HepG2 (cell line): Measurements from ENCODE around the gene ZMYND8. TPM values are rescaled to one million over a fixed set of nuclear protein-coding genes. Genes with fewer than 3 reads are reported as not detected.

Experiments
- ETS1 ChIP-seq: sonication (generic); formaldehyde crosslinking; IDR thresholded peaks from 2 replicates; pipeline ENCODE4 v1.4.0; 2020; ENCODE audit warnings: missing genetic modification reagents
- GPBP1L1 ChIP-seq: sonication (generic); formaldehyde crosslinking; IDR thresholded peaks from 2 replicates; pipeline ENCODE4 v1.5.0; 2020; ENCODE audit warnings: mild to moderate bottlenecking, missing genetic modification reagents
- IKZF4 ChIP-seq: sonication (generic); formaldehyde crosslinking; IDR thresholded peaks from 2 replicates; pipeline ENCODE4 v1.5.1; 2020; ENCODE audit warnings: borderline replicate concordance, mild to moderate bottlenecking, low read depth, missing genetic modification reagents; ENCODE audit errors: not compliant biosample characterization
- KLF16 ChIP-seq, 2 experiments: sonication (generic) in 1 of 2; formaldehyde crosslinking in 1 of 2; IDR thresholded peaks; 2 replicates each; pipeline versions ENCODE4 v1.6.1 to v1.8.0; 2016 to 2023; ENCODE audit warnings: missing genetic modification reagents in 2 of 2, missing compliant biosample characterization in 1 of 2
- MIER2 ChIP-seq: IDR thresholded peaks from 2 replicates; pipeline ENCODE4 v1.6.1; 2016; ENCODE audit warnings: missing biosample characterization, missing genetic modification reagents
- NFATC3 ChIP-seq: sonication (generic); formaldehyde crosslinking; IDR thresholded peaks from 2 replicates; pipeline ENCODE4 v1.5.1; 2020; ENCODE audit warnings: mild to moderate bottlenecking, missing genetic modification reagents
- PAF1 ChIP-seq: IDR thresholded peaks from 2 replicates; pipeline ENCODE4 v1.6.1; 2016; ENCODE audit warnings: missing genetic modification reagents, missing compliant biosample characterization
- PRMT3 ChIP-seq: sonication (generic); formaldehyde crosslinking; IDR thresholded peaks from 2 replicates; pipeline ENCODE4 v1.8.1; 2022; ENCODE audit warnings: low read depth, mild to moderate bottlenecking, moderate library complexity, missing genetic modification reagents, borderline replicate concordance
- RBFOX2 ChIP-seq: fragments of 200-400 bp; formaldehyde crosslinking; IDR thresholded peaks from 2 replicates; pipeline ENCODE4 v1.6.1; 2017; ENCODE audit warnings: low read depth, mild to moderate bottlenecking, low read length
- RELA ChIP-seq: sonication (generic); formaldehyde crosslinking; IDR thresholded peaks from 2 replicates; pipeline ENCODE4 v1.4.0; 2020; ENCODE audit warnings: missing genetic modification reagents
- TBL1XR1 ChIP-seq: fragments of 150-350 bp; IDR thresholded peaks from 2 replicates; pipeline ENCODE4 v1.6.1; 2014; ENCODE audit warnings: borderline replicate concordance, low read length; ENCODE audit not compliant: partially characterized antibody
- TRIM24 ChIP-seq: sonication (generic); formaldehyde crosslinking; IDR thresholded peaks from 2 replicates; pipeline ENCODE4 v1.8.0; 2022; ENCODE audit warnings: mild to moderate bottlenecking, missing genetic modification reagents
- XBP1 ChIP-seq: sonication (generic); formaldehyde crosslinking; IDR thresholded peaks from 2 replicates; pipeline ENCODE4 v1.5.0; 2020; ENCODE audit warnings: missing genetic modification reagents
- ZNF30 ChIP-seq: sonication (generic); formaldehyde crosslinking; IDR thresholded peaks from 2 replicates; pipeline ENCODE4 v1.5.0; 2020; ENCODE audit warnings: mild to moderate bottlenecking, missing genetic modification reagents
- ZNF333 ChIP-seq: sonication (generic); formaldehyde crosslinking; IDR thresholded peaks from 2 replicates; pipeline ENCODE4 v1.4.0; 2020; ENCODE audit warnings: mild to moderate bottlenecking, missing genetic modification reagents, borderline replicate concordance
- ZNF34 ChIP-seq: sonication (generic); formaldehyde crosslinking; IDR thresholded peaks from 2 replicates; pipeline ENCODE4 v1.4.0; 2020; ENCODE audit warnings: mild to moderate bottlenecking, missing genetic modification reagents, borderline replicate concordance
- ZNF605 ChIP-seq: sonication (generic); formaldehyde crosslinking; IDR thresholded peaks from 2 replicates; pipeline ENCODE4 v1.8.0; 2022; ENCODE audit warnings: mild to moderate bottlenecking, missing genetic modification reagents
- ZNF629 ChIP-seq: sonication (generic); formaldehyde crosslinking; conservative IDR thresholded peaks from 2 replicates; pipeline ENCODE4 v1.5.0; 2020; ENCODE audit warnings: missing genetic modification reagents
- ZNF839 ChIP-seq: sonication (generic); formaldehyde crosslinking; IDR thresholded peaks from 2 replicates; pipeline ENCODE4 v1.4.0; 2020; ENCODE audit warnings: missing genetic modification reagents, mild to moderate bottlenecking, borderline replicate concordance
- ZNF879 ChIP-seq: sonication (generic); formaldehyde crosslinking; IDR thresholded peaks from 2 replicates; pipeline ENCODE4 v1.8.1; 2023; ENCODE audit warnings: missing genetic modification reagents
- polyA plus RNA-seq, 8 experiments: library from polyadenylated mRNA; depleted of rRNA in 3 of 8; stranded (reverse) in 7 of 8; unstranded in 1 of 8; fragments of >200 nt; fragmentation: Illumina TruSeq in 4 of 8; extraction: Trizol in 4 of 8; gene quantifications; 2 replicates each; pipeline versions ENCODE4 v1.2.1 to v1.2.3, GENCODE V29; 2011 to 2016; ENCODE audit warnings: low read depth in 4 of 8, missing spikeins in 1 of 8, mixed read lengths in 1 of 8; ENCODE audit not compliant: insufficient read depth in 1 of 8
- total RNA-seq, 5 experiments: library from RNA; depleted of rRNA; stranded (reverse); fragments of >200 nt; fragmentation: Illumina TruSeq; extraction: Trizol; gene quantifications; 2 replicates each; pipeline ENCODE4 v1.2.3, GENCODE V29; 2016; ENCODE audit warnings: low read depth in 1 of 5
- TF ChIP-seq, protein P1 (sequence below), 2 experiments: sonication (generic) in 1 of 2; formaldehyde crosslinking in 1 of 2; IDR thresholded peaks; 2 replicates each; pipeline versions ENCODE4 v1.4.0 to v1.6.1; 2016 to 2020; ENCODE audit warnings: borderline replicate concordance in 1 of 2, low read depth in 1 of 2, mild to moderate bottlenecking in 1 of 2, missing genetic modification reagents in 1 of 2

Gene ZMYND8
- total and polyA plus RNA-seq, 2 of the 13 experiments (the other 11 are each of a cell fraction or from before 2014, with no cell fraction given) = 53.9 to 84.7 TPM

- TF ChIP-seq, protein P1, sequence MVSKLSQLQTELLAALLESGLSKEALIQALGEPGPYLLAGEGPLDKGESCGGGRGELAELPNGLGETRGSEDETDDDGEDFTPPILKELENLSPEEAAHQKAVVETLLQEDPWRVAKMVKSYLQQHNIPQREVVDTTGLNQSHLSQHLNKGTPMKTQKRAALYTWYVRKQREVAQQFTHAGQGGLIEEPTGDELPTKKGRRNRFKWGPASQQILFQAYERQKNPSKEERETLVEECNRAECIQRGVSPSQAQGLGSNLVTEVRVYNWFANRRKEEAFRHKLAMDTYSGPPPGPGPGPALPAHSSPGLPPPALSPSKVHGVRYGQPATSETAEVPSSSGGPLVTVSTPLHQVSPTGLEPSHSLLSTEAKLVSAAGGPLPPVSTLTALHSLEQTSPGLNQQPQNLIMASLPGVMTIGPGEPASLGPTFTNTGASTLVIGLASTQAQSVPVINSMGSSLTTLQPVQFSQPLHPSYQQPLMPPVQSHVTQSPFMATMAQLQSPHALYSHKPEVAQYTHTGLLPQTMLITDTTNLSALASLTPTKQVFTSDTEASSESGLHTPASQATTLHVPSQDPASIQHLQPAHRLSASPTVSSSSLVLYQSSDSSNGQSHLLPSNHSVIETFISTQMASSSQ (IDR thresholded peaks at IDR 0.05; ENCODE audit: low read depth) = peak; percentile 45; the same call in 1 of the 2 replicates
- TF ChIP-seq, protein P1 (CRISPR knock-in tag; IDR thresholded peaks at IDR 0.05; ENCODE audit: borderline replicate concordance) = no peak
- TF ChIP-seq ZNF879 (CRISPR knock-in tag) (0 out of 2 replicates have a peak, but pooled peaks have one; percentile 63), ZNF839 (CRISPR knock-in tag) (peak; percentile 34; the same call in 1 of the 2 replicates), TRIM24 (no peak), GPBP1L1 (CRISPR knock-in tag) (no peak), NFATC3 (CRISPR knock-in tag) (no peak), MIER2 (no peak), ZNF605 (CRISPR knock-in tag) (peak; percentile 68), ZNF30 (CRISPR knock-in tag) (no peak), PAF1 (no peak), IKZF4 (CRISPR knock-in tag) (peak; percentile 14), RBFOX2 (peak; percentile 88), ETS1 (CRISPR knock-in tag) (no peak), PRMT3 (CRISPR knock-in tag) (no peak), TBL1XR1 (peak; percentile 58), XBP1 (CRISPR knock-in tag) (no peak), ZNF333 (CRISPR knock-in tag) (peak; percentile 30; the same call in 1 of the 2 replicates), ZNF34 (CRISPR knock-in tag) (no peak; the same call in 1 of the 2 replicates), KLF16 (CRISPR knock-in tag; IDR thresholded peaks at IDR 0.05) (no peak), RELA (CRISPR knock-in tag) (no peak), ZNF629 (no peak)
These were observed at the start of gene ZMYND8 (continued) for GRCh38 chr20:47356526-47357295.
